ENCODE results near the gene GEMIN4.
A peak's percentile ranks its signal among the peaks of the same experiment; 100 is the strongest.

Gene GEMIN4

DNA sequence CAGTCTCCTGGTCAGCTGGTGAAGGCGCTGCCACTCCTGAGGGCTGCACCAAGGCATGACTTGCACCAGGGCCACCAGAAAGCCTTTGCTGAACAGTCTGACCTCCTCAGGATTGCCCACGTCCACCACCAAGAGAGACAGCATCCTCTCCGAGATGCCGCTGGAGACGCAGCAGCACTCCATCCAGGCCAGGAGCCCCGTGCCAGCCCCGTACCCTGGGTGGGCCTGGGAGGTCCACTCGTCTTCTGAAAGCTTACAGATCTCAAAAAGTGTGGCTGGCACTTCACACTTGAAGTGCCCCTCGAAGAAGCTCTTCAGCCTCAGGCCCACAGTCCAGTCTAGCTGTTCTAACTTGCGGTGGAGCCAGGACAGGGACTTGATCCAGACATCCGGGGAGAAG is 6.7 kb downstream of the GEMIN4 start (continued):
- TF ChIP-seq ZSCAN18 (tag by site-specific recombination; IDR thresholded peaks at IDR 0.05) (no peak), ZNF133 (tag by site-specific recombination; IDR thresholded peaks at IDR 0.05) (no peak), ZNF530 (tag by site-specific recombination; IDR thresholded peaks at IDR 0.05; ENCODE audit: low read depth) (no peak), ZSCAN30 (tag by site-specific recombination; IDR thresholded peaks at IDR 0.05) (no peak), ZNF324 (tag by site-specific recombination; IDR thresholded peaks at IDR 0.05) (no peak)

DNA sequence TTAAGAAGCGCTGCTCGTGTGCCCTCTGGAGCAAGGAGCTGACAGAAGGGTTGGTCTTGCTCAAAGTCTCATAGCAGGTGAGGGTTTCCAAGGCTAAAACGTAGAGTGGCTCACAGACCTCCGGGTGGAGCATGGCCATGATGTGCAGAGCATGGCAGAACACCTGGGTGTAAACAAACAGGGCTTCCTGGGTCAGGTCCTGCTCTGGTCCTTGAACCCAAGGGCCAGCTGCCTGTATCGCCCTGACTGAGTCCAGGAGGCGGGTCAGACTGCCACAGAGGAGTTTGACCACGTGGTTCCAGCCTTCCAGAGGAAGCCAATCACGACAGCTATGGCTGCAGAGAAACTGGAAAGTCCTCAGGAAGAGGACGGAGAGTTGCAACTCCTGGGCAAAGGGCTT is 7.1 kb downstream of the GEMIN4 start:
- CTCF ChIA-PET: no interaction called here
- Histone ChIP-seq H3K4me1 (ENCODE audit: control insufficient read depth, insufficient read depth, low read length) (no peaks in the 10 kb centered on the region), H3K9me3 (ENCODE audit: control insufficient read depth, insufficient read depth, low read depth, low read length) (no peaks in the 10 kb centered on the region), H3K27ac (ENCODE audit: extremely low read depth, low read depth, low read length) (0 out of 2 replicates have a peak overlapping the region, but pooled peaks have one; percentile 17), H3K36me3 (ENCODE audit: control insufficient read depth in 2 of 2, insufficient read depth in 1 of 2, low read length in 2 of 2) (peaks cover 26 to 97% of the 10 kb centered on the region in 2 experiments), H3K4me3 (ENCODE audit: low read depth, low read length) (no peak overlapping the region)
- no peak for TF ChIP-seq ZNF433 (tag by site-specific recombination; IDR thresholded peaks at IDR 0.05; ENCODE audit: low read depth)
- no peak for TF ChIP-seq ZSCAN18 (tag by site-specific recombination; IDR thresholded peaks at IDR 0.05)
- no peak for TF ChIP-seq ZNF391 (tag by site-specific recombination; IDR thresholded peaks at IDR 0.05; ENCODE audit: borderline replicate concordance, low read depth)
- TF ChIP-seq PRDM2 (tag by site-specific recombination; IDR thresholded peaks at IDR 0.05; ENCODE audit: borderline replicate concordance): no peak
- peak; percentile 21; the same call in 1 of the 2 replicates for TF ChIP-seq ZNF600 (tag by site-specific recombination; IDR thresholded peaks at IDR 0.05)
- POLR2A ChIA-PET: interaction anchor here (0.6 to 1.5 kb wide), 2 partner anchors 10 to 284 kb away, joined by 3 to 4 read pairs; no protein-coding TSS in a partner anchor

GRCh38 chr17:743139-743538 is 8.9 kb downstream of the GEMIN4 start:
- Histone ChIP-seq H3K9me3 (ENCODE audit: control insufficient read depth, insufficient read depth, low read depth, low read length) (no peaks in the 10 kb centered on the region), H3K27ac (ENCODE audit: extremely low read depth, low read depth, low read length) (no peak overlapping the region), H3K4me1 (ENCODE audit: control insufficient read depth, insufficient read depth, low read length) (no peaks in the 10 kb centered on the region), H3K4me3 (ENCODE audit: low read depth, low read length) (no peak overlapping the region), H3K36me3 (ENCODE audit: control insufficient read depth in 2 of 2, insufficient read depth in 1 of 2, low read length in 2 of 2) (peaks cover 40 to 95% of the 10 kb centered on the region in 2 experiments)
- CTCF ChIA-PET: no interaction called here
- POLR2A ChIA-PET: no interaction called here
- TF ChIP-seq ZNF658 (tag by site-specific recombination; IDR thresholded peaks at IDR 0.05) (no peak), ZNF362 (tag by site-specific recombination; IDR thresholded peaks at IDR 0.05) (0 out of 2 replicates have a peak, but pooled peaks have one; percentile 39)
